ENCODE measurements around the gene ICAM1. TPM values are rescaled to one million over a fixed set of nuclear protein-coding genes. Genes with fewer than 3 reads are reported as not detected.

The ICAM1 gene
- polyA plus RNA-seq, 1 donor from 2014 or later, result not detected

GRCh38 chr19:10290876-10291553 is 20.1 kb downstream of the ICAM1 start:
- TF ChIP-seq MXI1 (conservative IDR thresholded peaks at IDR 0.05; ENCODE audit: poor library complexity, severe bottlenecking) (no peak), EP300 (conservative IDR thresholded peaks at IDR 0.05; ENCODE audit: poor library complexity, severe bottlenecking) (no peak), CTCF (IDR thresholded peaks at IDR 0.05; ENCODE audit: poor library complexity, severe bottlenecking) (no peak), EZH2 (IDR thresholded peaks at IDR 0.05; ENCODE audit: borderline replicate concordance, insufficient read depth, low read length, poor library complexity, severe bottlenecking) (no peak), SMC3 (conservative IDR thresholded peaks at IDR 0.05; ENCODE audit: poor library complexity) (no peak), POLR2AphosphoS5 (IDR thresholded peaks at IDR 0.05) (no peak), REST (IDR thresholded peaks at IDR 0.05; ENCODE audit: borderline replicate concordance) (no peak), TAF1 (IDR thresholded peaks at IDR 0.05; ENCODE audit: low read depth) (no peak), RAD21 (conservative IDR thresholded peaks at IDR 0.05) (no peak)
- Histone ChIP-seq H3K9me2 (ENCODE audit: insufficient read depth, low read length) (no peaks in the 10 kb centered on the region), H3K4me3 (ENCODE audit: low read length) (peak overlapping the region; percentile 66), H3K9me3 (ENCODE audit: low read length) (no peaks in the 10 kb centered on the region), H3K9ac (ENCODE audit: low read length) (peak overlapping the region; percentile 16), H3K27me3 (ENCODE audit: insufficient read depth, low read depth, low read length) (peaks cover 100% of the 10 kb centered on the region), H3K27ac (ENCODE audit: low read length) (no peak overlapping the region), H4K20me1 (ENCODE audit: insufficient read depth) (no peaks in the 10 kb centered on the region), H3F3A (ENCODE audit: insufficient read depth, low read length, poor library complexity, severe bottlenecking) (no peaks in the 10 kb centered on the region), H3K36me3 (ENCODE audit: insufficient read depth, low read length) (no peaks in the 10 kb centered on the region), H3K79me2 (replicated peaks; ENCODE audit: insufficient read depth, low read length) (no peaks in the 10 kb centered on the region), H3K4me2 (ENCODE audit: low read length) (peak overlapping the region; percentile 19), H2AFZ (ENCODE audit: low read depth, low read length) (no peak overlapping the region)

- no peaks in the 10 kb centered on the region for H4K20me1 ChIP-seq (ENCODE audit: insufficient read depth)
- H3K9me3 ChIP-seq (ENCODE audit: low read length), result no peaks in the 10 kb centered on the region
- TF ChIP-seq EP300 (conservative IDR thresholded peaks at IDR 0.05; ENCODE audit: poor library complexity, severe bottlenecking), result no peak
- TF ChIP-seq EZH2 (IDR thresholded peaks at IDR 0.05; ENCODE audit: borderline replicate concordance, insufficient read depth, low read length, poor library complexity, severe bottlenecking), result peak; percentile 5
- no peak for TF ChIP-seq REST (IDR thresholded peaks at IDR 0.05; ENCODE audit: borderline replicate concordance)
- no peak overlapping the region for H3K27ac ChIP-seq (ENCODE audit: low read length)
- H3K4me3 ChIP-seq (ENCODE audit: low read length), result peak overlapping the region; percentile 66
- no peaks in the 10 kb centered on the region for H3K79me2 ChIP-seq (replicated peaks; ENCODE audit: insufficient read depth, low read length)
- H3K4me2 ChIP-seq (ENCODE audit: low read length), result peak overlapping the region; percentile 25
- no peaks in the 10 kb centered on the region for H3K9me2 ChIP-seq (ENCODE audit: insufficient read depth, low read length)
- peak overlapping the region; percentile 16 for H3K9ac ChIP-seq (ENCODE audit: low read length)
- H2AFZ ChIP-seq (ENCODE audit: low read depth, low read length), result no peak overlapping the region
- no peaks in the 10 kb centered on the region for H3K36me3 ChIP-seq (ENCODE audit: insufficient read depth, low read length)
- H3K27me3 ChIP-seq (ENCODE audit: insufficient read depth, low read depth, low read length), result peaks cover 100% of the 10 kb centered on the region
- H3F3A ChIP-seq (ENCODE audit: insufficient read depth, low read length, poor library complexity, severe bottlenecking), result no peaks in the 10 kb centered on the region
Observed at GRCh38 chr19:10291554-10292205, 20.8 kb downstream of the ICAM1 start.
